Stomach (tissue), 4 donors: Measurements from ENCODE around the gene NCOA3.

Experiments
- EP300 ChIP-seq: sonication (generic); formaldehyde crosslinking; IDR thresholded peaks from one replicate; pipeline ENCODE4 v1.6.1; 2017; ENCODE audit warnings: antibody characterized with exemption
- TF ChIP-seq, protein P1 (sequence below), 7 experiments: fragments of 450-650 bp in 4 of 7; fragments of 200-600 bp in 3 of 7; sonication (generic) in 3 of 7; IDR thresholded peaks; one replicate each; pipeline ENCODE4 v1.5.1; 2016 to 2019; ENCODE audit warnings: antibody characterized with exemption in 7 of 7, control low read depth in 2 of 7, mild to moderate bottlenecking in 1 of 7

DNA sequence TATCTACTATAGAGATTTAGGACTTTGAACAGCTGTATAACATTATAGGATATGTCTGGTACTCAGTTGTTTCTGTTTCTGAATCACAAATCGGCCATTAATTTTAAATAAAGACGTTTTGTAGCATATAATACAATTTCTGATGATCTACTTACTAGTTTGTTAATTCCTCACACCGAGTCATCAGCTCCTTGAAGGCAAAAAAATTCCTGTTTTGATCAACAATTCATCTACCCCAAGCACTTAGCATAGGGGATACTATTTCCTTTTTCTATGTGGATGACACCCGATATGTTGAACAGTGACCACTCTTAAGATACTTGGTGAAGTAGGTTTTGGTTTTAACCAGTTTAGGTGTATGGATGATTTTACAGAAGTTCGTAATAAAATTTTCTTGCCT lies 107.3 kb downstream of the NCOA3 start:
- TF ChIP-seq, protein P1, sequence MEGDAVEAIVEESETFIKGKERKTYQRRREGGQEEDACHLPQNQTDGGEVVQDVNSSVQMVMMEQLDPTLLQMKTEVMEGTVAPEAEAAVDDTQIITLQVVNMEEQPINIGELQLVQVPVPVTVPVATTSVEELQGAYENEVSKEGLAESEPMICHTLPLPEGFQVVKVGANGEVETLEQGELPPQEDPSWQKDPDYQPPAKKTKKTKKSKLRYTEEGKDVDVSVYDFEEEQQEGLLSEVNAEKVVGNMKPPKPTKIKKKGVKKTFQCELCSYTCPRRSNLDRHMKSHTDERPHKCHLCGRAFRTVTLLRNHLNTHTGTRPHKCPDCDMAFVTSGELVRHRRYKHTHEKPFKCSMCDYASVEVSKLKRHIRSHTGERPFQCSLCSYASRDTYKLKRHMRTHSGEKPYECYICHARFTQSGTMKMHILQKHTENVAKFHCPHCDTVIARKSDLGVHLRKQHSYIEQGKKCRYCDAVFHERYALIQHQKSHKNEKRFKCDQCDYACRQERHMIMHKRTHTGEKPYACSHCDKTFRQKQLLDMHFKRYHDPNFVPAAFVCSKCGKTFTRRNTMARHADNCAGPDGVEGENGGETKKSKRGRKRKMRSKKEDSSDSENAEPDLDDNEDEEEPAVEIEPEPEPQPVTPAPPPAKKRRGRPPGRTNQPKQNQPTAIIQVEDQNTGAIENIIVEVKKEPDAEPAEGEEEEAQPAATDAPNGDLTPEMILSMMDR (IDR thresholded peaks at IDR 0.05) = no peak
- no peak for TF ChIP-seq EP300
